ENCODE results near the gene HS6ST1.

GRCh38 chr2:128341621-128342020 is 23.0 kb upstream of the HS6ST1 start:
- TF ChIP-seq POLR2AphosphoS5 (IDR thresholded peaks at IDR 0.05; ENCODE audit: low read depth, low read length) = no peak
- no peak for TF ChIP-seq TAF1 (IDR thresholded peaks at IDR 0.05; ENCODE audit: borderline replicate concordance, low read depth, low read length)
